HG03064 (cell line): Measurements from ENCODE around the gene ADAMTS19.

ENCODE experiments used
- ATAC-seq: cut with Tn5 transposase; IDR thresholded peaks from one replicate; pipeline ENCODE4 v1.9.1; 2021; ENCODE audit warnings: low read depth; ENCODE audit not compliant: unreplicated experiment

Gene ADAMTS19

DNA sequence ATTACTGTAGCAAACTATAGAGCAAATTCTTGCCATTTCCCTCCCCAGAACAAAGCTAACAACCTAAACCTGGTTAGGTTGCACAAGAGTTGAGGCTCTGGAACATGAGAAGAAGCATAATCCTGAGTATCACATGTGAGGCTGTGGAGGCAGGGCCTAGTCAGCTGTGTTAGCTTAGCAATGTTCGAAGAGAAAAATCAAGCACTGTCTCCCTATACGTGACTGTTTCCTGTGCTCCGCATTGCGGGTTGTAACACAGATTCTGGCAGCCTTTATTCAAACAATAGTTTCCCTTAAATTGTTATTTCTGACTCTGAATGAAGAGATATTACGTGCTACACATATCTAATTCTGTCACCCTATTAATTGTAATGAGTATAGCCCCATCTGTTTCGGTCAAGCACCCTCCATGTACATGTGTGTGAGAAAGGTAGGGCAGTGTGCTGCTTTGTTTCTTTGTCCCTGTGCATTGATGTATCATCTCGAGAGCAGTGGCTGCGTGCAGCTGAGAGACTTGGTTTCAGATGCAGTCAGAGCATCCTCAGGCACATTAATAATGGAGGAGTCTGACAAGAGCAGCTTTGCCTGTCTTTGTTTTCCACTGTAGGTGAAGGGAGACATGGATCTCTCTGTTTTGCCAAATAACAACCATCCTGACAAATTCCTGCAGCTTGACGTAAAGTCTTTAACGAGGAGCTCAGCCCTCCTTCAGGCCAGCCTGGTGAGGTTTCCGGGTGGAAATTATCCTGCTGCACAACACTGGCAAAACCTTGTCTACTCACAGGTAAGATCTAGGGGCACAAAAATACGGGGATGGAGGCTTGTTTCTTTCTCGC is 287.7 kb downstream of the ADAMTS19 start, which contains the start of gene MINAR2:
MINAR2 (plus strand) TSS at position 523 of the 836 bp plus-strand sequence; CDS start at position 620, 97 bp downstream.
- ATAC-seq, result no peak

DNA sequence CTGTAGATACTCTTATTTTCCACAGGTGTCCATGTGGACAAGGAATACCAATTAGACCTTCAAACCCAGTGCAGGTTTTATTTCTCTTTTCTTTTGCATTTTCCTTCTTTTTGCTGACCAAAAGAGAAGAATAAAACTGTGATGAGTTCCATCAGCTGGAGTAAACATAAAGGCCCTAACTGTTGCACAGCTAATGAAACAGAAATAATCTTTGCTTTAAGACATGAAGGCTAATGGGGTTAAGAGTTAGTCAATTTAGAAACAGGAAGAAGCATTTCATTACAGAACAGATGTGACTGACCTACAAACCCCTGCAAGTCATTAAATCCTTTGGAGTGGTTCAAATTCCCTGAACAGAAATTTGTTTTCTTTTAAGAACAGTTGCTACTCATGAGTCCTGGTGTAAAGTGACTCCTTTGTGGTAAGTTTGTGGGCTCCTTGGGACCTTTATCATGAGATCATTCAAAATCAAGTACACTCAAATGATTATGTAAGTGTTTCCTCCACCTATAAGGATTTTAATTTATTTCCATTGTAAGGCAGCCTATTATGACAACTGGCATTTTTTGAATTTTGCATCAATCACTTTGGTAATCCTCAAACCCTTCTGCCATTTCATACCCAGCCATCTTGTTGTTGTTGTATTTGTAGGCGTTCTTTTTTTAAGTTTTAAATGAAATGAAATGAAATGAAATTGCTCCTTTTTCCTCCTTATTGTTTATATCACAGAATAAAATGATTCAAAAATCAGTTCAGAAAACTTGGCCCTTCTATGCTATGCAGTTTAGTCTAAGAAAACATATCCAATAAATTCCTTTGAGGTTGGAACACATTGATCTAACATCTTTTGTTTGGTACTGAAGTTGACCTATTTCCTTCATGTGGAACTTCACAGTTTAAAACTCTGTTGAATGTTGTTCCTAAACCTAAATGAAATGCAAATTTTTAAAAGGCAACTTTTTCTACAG is 289.1 kb downstream of the ADAMTS19 start:
- ATAC-seq, result no peak

DNA sequence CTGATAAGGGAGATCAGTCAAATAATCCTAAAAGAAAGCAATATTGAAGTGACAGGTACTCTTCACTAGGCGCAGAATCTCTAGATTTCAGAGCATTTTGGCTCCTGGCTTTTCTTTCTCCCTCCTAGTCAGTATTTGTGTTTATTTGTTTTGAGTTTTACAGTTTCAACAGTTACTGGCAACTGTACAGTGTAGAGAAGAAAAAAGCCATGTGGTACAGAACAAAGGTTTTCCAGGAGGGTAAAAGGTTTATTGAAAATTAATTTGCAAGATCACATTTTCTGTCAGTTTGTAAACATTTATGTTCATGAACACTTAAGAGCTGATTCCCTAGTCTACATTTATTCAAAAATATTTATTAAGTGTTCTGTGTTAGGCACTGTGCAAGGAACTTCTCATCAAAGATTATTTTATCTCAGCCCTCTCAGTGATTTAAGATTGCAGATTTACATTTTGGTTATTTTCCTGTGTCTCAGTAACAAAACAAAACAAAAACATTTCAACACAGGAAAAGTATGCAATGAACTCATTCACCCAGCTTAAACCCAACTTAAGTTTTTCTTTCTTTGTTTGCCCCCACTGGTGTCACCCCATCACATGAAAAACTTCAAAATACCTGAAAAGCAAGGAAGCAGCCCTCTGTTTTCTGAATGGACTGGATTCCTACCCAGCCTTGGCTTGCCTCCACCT is 300.7 kb downstream of the ADAMTS19 start:
- ATAC-seq, result no peak

DNA sequence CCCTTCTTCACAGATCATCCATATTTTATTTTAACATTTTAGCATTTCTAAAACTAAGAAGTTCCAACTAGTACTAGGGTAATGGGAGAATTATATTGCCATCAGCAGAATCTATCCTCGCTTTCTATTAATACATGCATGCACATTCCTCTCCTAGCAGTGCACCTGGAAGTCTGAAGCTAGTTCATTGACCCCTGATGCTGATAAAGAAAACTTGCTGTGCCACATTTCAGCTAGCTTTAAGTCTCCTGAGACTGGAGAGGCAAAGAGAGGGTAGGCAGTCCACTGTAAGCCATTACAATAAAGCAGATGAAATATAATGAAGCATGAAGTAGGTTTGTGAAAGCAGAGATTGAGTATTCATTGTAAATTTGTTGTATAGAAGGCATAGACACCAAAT is 303.6 kb downstream of the ADAMTS19 start:
- ATAC-seq, result no peak

DNA sequence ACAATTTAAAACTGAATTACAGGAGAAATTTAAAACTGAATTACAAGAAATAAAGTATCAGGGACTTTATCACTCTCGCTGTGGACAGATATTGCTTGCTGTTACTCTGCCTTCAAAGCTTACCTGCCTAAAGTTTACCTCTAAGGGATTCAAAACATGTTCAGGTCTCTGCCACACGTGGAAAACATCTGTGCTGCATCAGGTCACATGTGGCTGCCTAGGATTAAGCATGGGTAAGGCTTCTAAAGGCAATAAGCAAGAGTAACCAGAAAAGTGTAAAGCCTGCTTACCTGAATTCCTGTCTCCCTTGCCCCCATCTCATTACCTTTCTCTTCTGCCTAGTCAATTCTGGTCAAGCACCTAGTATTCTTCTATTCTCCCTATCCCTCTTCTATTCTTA is 306.7 kb downstream of the ADAMTS19 start:
- no peak for ATAC-seq

- ATAC-seq, result peak; percentile 84
These were observed 307.9 kb downstream of the ADAMTS19 start for GRCh38 chr5:129767927-129768380.

- no peak for ATAC-seq
These were observed 308.6 kb downstream of the ADAMTS19 start for GRCh38 chr5:129768735-129769134.

GRCh38 chr5:129770024-129770820 is 310.1 kb downstream of the ADAMTS19 start:
- no peak for ATAC-seq

GRCh38 chr5:129771058-129771838 is 311.1 kb downstream of the ADAMTS19 start:
- ATAC-seq, result peak; percentile 53

- ATAC-seq, result no peak
These were observed 313.3 kb downstream of the ADAMTS19 start for GRCh38 chr5:129773376-129773775.

DNA sequence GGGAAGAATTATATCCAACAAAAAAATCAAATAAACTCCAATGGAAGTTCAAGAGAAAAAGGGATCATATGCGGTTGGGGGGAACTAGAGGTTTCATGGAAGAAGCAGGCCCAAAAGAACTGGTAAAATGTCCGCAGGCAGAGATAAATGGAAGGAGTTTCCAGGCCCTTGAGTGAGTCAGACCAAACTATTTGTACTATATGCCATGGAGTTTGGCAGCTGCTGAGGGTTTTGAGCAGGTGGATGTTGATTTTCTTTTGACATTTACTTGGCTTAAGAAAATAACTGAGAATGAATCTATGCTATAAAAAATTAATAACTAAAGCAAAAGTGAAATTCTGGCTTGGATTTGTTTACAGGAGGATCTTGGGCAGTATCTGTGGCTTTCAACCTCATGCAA is 321.5 kb downstream of the ADAMTS19 start:
- no peak for ATAC-seq
